HCT116 (cell line): Measurements from ENCODE around the gene NTN4. TPM values are rescaled to one million over a fixed set of nuclear protein-coding genes. Genes with fewer than 3 reads are reported as not detected.

ENCODE experiments used
- ATAC-seq: fragments of 200-7000 bp; cut with Tn5 transposase; 2 replicates; pipeline ENCODE4 v1.9.1; 2020; ENCODE audit warnings: mild to moderate bottlenecking, moderate library complexity
- BruUV-seq: library from RNA; stranded (reverse); fragments of 400-500 nt; replicated peaks from 2 replicates; lab custom pipeline; 2021; lab: Mats Ljungman, UMichigan
- CTCF ChIA-PET: fragments of 300-600 bp; sonication (Branson Sonifier 250); formaldehyde crosslinking; loops from one replicate; lab custom pipeline; 2021; ENCODE audit warnings: antibody characterized with exemption; lab: Charles Lee
- POLR2A ChIA-PET: fragments of 300-600, 350-600 bp; sonication (Branson Sonifier 250); formaldehyde crosslinking; loops from one replicate; lab custom pipeline; 2021; ENCODE audit warnings: antibody characterized with exemption; lab: Charles Lee
- RAD21 ChIA-PET, 2 experiments: fragments of 300-600 bp; sonication (Branson Sonifier 250); formaldehyde crosslinking; loops; one replicate each; lab custom pipeline; 2023; ENCODE audit warnings: low total read pairs in 2 of 2; ENCODE audit not compliant: uncharacterized antibody in 2 of 2, unreplicated experiment in 2 of 2, low non-redundant PET in 1 of 2; lab: Charles Lee
- DNase-seq: peaks from one replicate; pipeline ENCODE4 v3.0.0-alpha.2; 2010; ENCODE audit warnings: low read depth, low spot score
- H2AFZ ChIP-seq: fragments of 200-600 bp; shearing (Covaris generic), sonication (generic); 2 replicates; pipeline ENCODE4 v1.6.1; 2017; ENCODE audit warnings: low read depth, mixed run types, mixed read lengths, antibody characterized with exemption, low read length; ENCODE audit not compliant: poor library complexity, severe bottlenecking
- H3K27ac ChIP-seq: 2 replicates; pipeline ENCODE4 v1.5.1; 2012; ENCODE audit warnings: low read depth, low read length
- H3K27me3 ChIP-seq: fragments of 200-600 bp; sonication (generic); 2 replicates; pipeline ENCODE4 v1.6.1; 2016; ENCODE audit warnings: mixed run types, low read length, mixed read lengths; ENCODE audit not compliant: insufficient read depth
- H3K36me3 ChIP-seq, 2 experiments: fragments of 200-500 bp in 1 of 2; fragments of 200-600 bp in 1 of 2; sonication (Bioruptor generic) in 1 of 2; sonication (generic) in 1 of 2; 2 replicates each; pipeline versions ENCODE4 v1.5.1 to v1.6.1; 2014 to 2016; ENCODE audit warnings: low read length in 2 of 2, inconsistent platforms in 1 of 2, mixed read lengths in 1 of 2, mixed run types in 1 of 2; ENCODE audit not compliant: insufficient read depth in 2 of 2, control insufficient read depth in 1 of 2
- H3K4me1 ChIP-seq, 2 experiments: fragments of 200-600 bp in 1 of 2; sonication (generic) in 1 of 2; 2 replicates each; pipeline versions ENCODE4 v1.5.1 to v1.6.1; 2012 to 2017; ENCODE audit warnings: low read length in 2 of 2, inconsistent platforms in 1 of 2, mild to moderate bottlenecking in 1 of 2, mixed read lengths in 1 of 2, mixed run types in 1 of 2, moderate library complexity in 1 of 2; ENCODE audit not compliant: insufficient read depth in 2 of 2, control insufficient read depth in 1 of 2
- H3K4me2 ChIP-seq: fragments of 200-600 bp; sonication (generic); 2 replicates; pipeline ENCODE4 v1.6.1; 2017; ENCODE audit warnings: mixed run types, low read length, mixed read lengths
- H3K4me3 ChIP-seq, 2 experiments: fragments of 200-600 bp in 1 of 2; sonication (generic) in 1 of 2; replicated peaks in 1 of 2; 2 replicates each; pipeline ENCODE4 v1.5.1; 2011 to 2016; ENCODE audit warnings: low read length in 2 of 2, control low read depth in 1 of 2, low read depth in 1 of 2, mild to moderate bottlenecking in 1 of 2, mixed read lengths in 1 of 2, mixed run types in 1 of 2
- H3K79me2 ChIP-seq: fragments of 200-600 bp; sonication (generic); 2 replicates; pipeline ENCODE4 v1.6.1; 2017; ENCODE audit warnings: mild to moderate bottlenecking, mixed run types, low read length, moderate library complexity, mixed read lengths; ENCODE audit not compliant: insufficient read depth
- H3K9ac ChIP-seq: fragments of 200-600 bp; sonication (generic); 2 replicates; pipeline ENCODE4 v1.6.1; 2016; ENCODE audit warnings: low read length, mixed read lengths
- H3K9me2 ChIP-seq: fragments of 200-600 bp; sonication (generic), shearing (Covaris generic); 2 replicates; pipeline ENCODE4 v1.6.1; 2017; ENCODE audit warnings: mixed run types, mild to moderate bottlenecking, moderate library complexity; ENCODE audit not compliant: insufficient read depth
- H3K9me3 ChIP-seq, 2 experiments: fragments of 200-500 bp in 1 of 2; fragments of 200-600 bp in 1 of 2; sonication (Bioruptor generic) in 1 of 2; sonication (generic) in 1 of 2; 2 replicates each; pipeline ENCODE4 v1.6.1; 2014 to 2017; ENCODE audit warnings: low read length in 2 of 2, mixed read lengths in 2 of 2, inconsistent platforms in 1 of 2, low read depth in 1 of 2, mild to moderate bottlenecking in 1 of 2, mixed run types in 1 of 2, moderate library complexity in 1 of 2; ENCODE audit not compliant: control insufficient read depth in 1 of 2, insufficient read depth in 1 of 2
- H4K20me1 ChIP-seq: fragments of 200-600 bp; sonication (generic), shearing (Covaris generic); 2 replicates; pipeline ENCODE4 v1.6.1; 2017; ENCODE audit warnings: mixed run types, mild to moderate bottlenecking, moderate library complexity; ENCODE audit not compliant: insufficient read depth
- CEBPB ChIP-seq: IDR thresholded peaks from 2 replicates; pipeline ENCODE4 v1.6.1; 2012; ENCODE audit warnings: low read depth
- CTCF ChIP-seq, 3 experiments: fragments of 200-600 bp in 1 of 3; sonication (generic) in 1 of 3; IDR thresholded peaks in 2 of 3; conservative IDR thresholded peaks in 1 of 3; 2 replicates each; pipeline ENCODE4 v1.5.1; 2012 to 2017; ENCODE audit warnings: low read depth in 2 of 3, low read length in 2 of 3, antibody characterized with exemption in 1 of 3, borderline replicate concordance in 1 of 3, control low read depth in 1 of 3, mild to moderate bottlenecking in 1 of 3, mixed read lengths in 1 of 3, mixed run types in 1 of 3, moderate library complexity in 1 of 3; ENCODE audit not compliant: insufficient read depth in 1 of 3
- FOSL1 ChIP-seq: IDR thresholded peaks from 2 replicates; pipeline ENCODE4 v1.6.1; 2012; ENCODE audit warnings: low read depth
- REST ChIP-seq: IDR thresholded peaks from 2 replicates; pipeline ENCODE4 v1.6.1; 2012; ENCODE audit warnings: low read depth
- SP1 ChIP-seq: IDR thresholded peaks from 2 replicates; pipeline ENCODE4 v1.6.1; 2012; ENCODE audit warnings: low read depth
- TCF7L2 ChIP-seq: IDR thresholded peaks from 2 replicates; pipeline ENCODE4 v1.7.0; 2011; ENCODE audit warnings: borderline replicate concordance, inconsistent platforms; ENCODE audit not compliant: insufficient read depth, insufficient read length; ENCODE audit errors: extremely low read depth
- ZNF274 ChIP-seq: fragments of 200-500 bp; sonication (Bioruptor generic); IDR thresholded peaks from 2 replicates; pipeline ENCODE4 v1.6.1; 2014; ENCODE audit warnings: mild to moderate bottlenecking, low read depth, low read length, inconsistent platforms
- intact Hi-C: fragments of 100-400 bp; cut with micrococcal nuclease; formaldehyde crosslinking; loops from 2 replicates; pipeline ENCODE4 v1.10.0; 2022
- total RNA-seq: library from RNA; stranded (reverse); gene quantifications from one replicate; pipeline ENCODE4 v1.2.1, GENCODE V29; 2021; ENCODE audit not compliant: unreplicated experiment

The NTN4 gene
- total RNA-seq, 1 experiment from 2014 or later = 4.3 TPM

- no peak for TF ChIP-seq REST
Observed at GRCh38 chr12:95701275-95701674, 89.3 kb downstream of the NTN4 start (continued).

- TF ChIP-seq CTCF (IDR thresholded peaks at IDR 0.05 in 2 of 3, conservative IDR thresholded peaks at IDR 0.05 in 1 of 3; ENCODE audit: borderline replicate concordance in 1 of 3, insufficient read depth in 1 of 3, low read depth in 2 of 3, low read length in 2 of 3) (no peak), TCF7L2 (no peak), SP1 (no peak), ZNF274 (no peak), CEBPB (no peak), FOSL1 (no peak)
- intact Hi-C loops = no loop called here
- H3K9me3 ChIP-seq = no peaks in the 10 kb centered on the region
- no peak for ATAC-seq
- RAD21 ChIA-PET = no interaction called here
- no peak overlapping the region for H3K4me2 ChIP-seq
- H2AFZ ChIP-seq = no peak overlapping the region
- DNase-seq = no peak
- no peaks in the 10 kb centered on the region for H3K79me2 ChIP-seq
- no peak overlapping the region for H3K9ac ChIP-seq
- H3K4me3 ChIP-seq = no peak overlapping the region
- H3K36me3 ChIP-seq = no peaks in the 10 kb centered on the region
- POLR2A ChIA-PET = no interaction called here
- peaks cover 0 to 20% of the 10 kb centered on the region in 2 experiments; a peak in 2 of 4 replicates for H3K4me1 ChIP-seq
- no peaks in the 10 kb centered on the region for H3K9me2 ChIP-seq
- H3K27ac ChIP-seq = no peak overlapping the region
- CTCF ChIA-PET = no interaction called here
- H3K27me3 ChIP-seq = no peaks in the 10 kb centered on the region
- no TSS peak for BruUV-seq
- H4K20me1 ChIP-seq = no peaks in the 10 kb centered on the region
Observed at GRCh38 chr12:95700316-95700785, 90.2 kb downstream of the NTN4 start.
